Measurements from ENCODE around the gene ERN1.

ERN1 gene

GRCh38 chr17:64005734-64006167, 124.2 kb downstream of the ERN1 start:
- no peak for DNase-seq
- Mint-ChIP-seq H3K9me3 (peaks cover 7% of the 10 kb centered on the region), H3K27ac (no peak overlapping the region), H3K27me3 (ENCODE audit: low read depth, poor library complexity) (peaks cover 21% of the 10 kb centered on the region), H3K4me3 (no peak overlapping the region), H3K4me1 (peaks cover 29% of the 10 kb centered on the region), H3K36me3 (ENCODE audit: low read depth) (no peaks in the 10 kb centered on the region)
- TF ChIP-seq CTCF (IDR thresholded peaks at IDR 0.05): no peak

- Mint-ChIP-seq H3K36me3 (ENCODE audit: low read depth) (no peaks in the 10 kb centered on the region), H3K4me3 (no peak overlapping the region), H3K9me3 (peaks cover 5% of the 10 kb centered on the region), H3K27me3 (ENCODE audit: low read depth, poor library complexity) (peaks cover 23% of the 10 kb centered on the region), H3K4me1 (peaks cover 29% of the 10 kb centered on the region), H3K27ac (no peak overlapping the region)
- no peak for DNase-seq
- no peak for TF ChIP-seq CTCF (IDR thresholded peaks at IDR 0.05)
Observed at GRCh38 chr17:64004903-64005733, 124.8 kb downstream of the ERN1 start.

GRCh38 chr17:64004218-64004770, 125.7 kb downstream of the ERN1 start:
- Mint-ChIP-seq H3K36me3 (ENCODE audit: low read depth) (no peaks in the 10 kb centered on the region), H3K4me1 (peaks cover 27% of the 10 kb centered on the region), H3K4me3 (no peak overlapping the region), H3K27me3 (ENCODE audit: low read depth, poor library complexity) (peaks cover 30% of the 10 kb centered on the region), H3K27ac (no peak overlapping the region), H3K9me3 (no peaks in the 10 kb centered on the region)
- no peak for DNase-seq
- no peak for TF ChIP-seq CTCF (IDR thresholded peaks at IDR 0.05)

- Mint-ChIP-seq H3K36me3 (ENCODE audit: low read depth) (no peaks in the 10 kb centered on the region), H3K27ac (no peak overlapping the region), H3K9me3 (no peaks in the 10 kb centered on the region), H3K4me3 (no peak overlapping the region), H3K4me1 (peaks cover 22% of the 10 kb centered on the region), H3K27me3 (ENCODE audit: low read depth, poor library complexity) (peaks cover 34% of the 10 kb centered on the region)
- no peak for DNase-seq
- no peak for TF ChIP-seq CTCF (IDR thresholded peaks at IDR 0.05)
Observed at GRCh38 chr17:64003526-64004121, 126.3 kb downstream of the ERN1 start.

- no peak for TF ChIP-seq CTCF (IDR thresholded peaks at IDR 0.05)
- H3K4me3 Mint-ChIP-seq: no peak overlapping the region
- no peak for DNase-seq
- no peaks in the 10 kb centered on the region for H3K36me3 Mint-ChIP-seq (ENCODE audit: low read depth)
- H3K27me3 Mint-ChIP-seq (ENCODE audit: low read depth, poor library complexity): peaks cover 38% of the 10 kb centered on the region
- no peaks in the 10 kb centered on the region for H3K9me3 Mint-ChIP-seq
- no peak overlapping the region for H3K27ac Mint-ChIP-seq
- H3K4me1 Mint-ChIP-seq: peaks cover 19% of the 10 kb centered on the region
Observed at GRCh38 chr17:64002658-64003525, 127.1 kb downstream of the ERN1 start.
